SK-N-SH treated with all-trans-retinoic acid at 6 μM for 48 hours (cell line): Measurements from ENCODE around the gene COL6A2.
"Not testable (repeated sequence)": the region's sequence is repeated elsewhere in the genome, so short reads cannot be mapped to it uniquely, and the experiment has no call there.

Experiments used
- ARNTL ChIP-seq: fragments of 450-650 bp; formaldehyde crosslinking; IDR thresholded peaks from 2 replicates; pipeline ENCODE4 v1.5.0; 2020; ENCODE audit warnings: low read depth, mild to moderate bottlenecking, moderate library complexity, borderline replicate concordance
- ISL1 ChIP-seq: fragments of 250-450 bp; sonication (Bioruptor Pico); IDR thresholded peaks from 2 replicates; pipeline ENCODE4 v2.1.2; 2022; ENCODE audit warnings: mild to moderate bottlenecking, moderate library complexity
- OSR1 ChIP-seq: fragments of 250-450 bp; sonication (Bioruptor Pico); IDR thresholded peaks from 2 replicates; pipeline ENCODE4 v1.8.0; 2022; ENCODE audit warnings: moderate library complexity, mild to moderate bottlenecking, inconsistent platforms
- PPARA ChIP-seq: fragments of 250-450 bp; sonication (Bioruptor Pico); IDR thresholded peaks from 2 replicates; pipeline ENCODE4 v1.5.0; 2020; ENCODE audit warnings: mild to moderate bottlenecking, borderline replicate concordance
- SNAI2 ChIP-seq: fragments of 250-450 bp; sonication (Bioruptor Pico); IDR thresholded peaks from 2 replicates; pipeline ENCODE4 v1.5.0; 2020; ENCODE audit warnings: mild to moderate bottlenecking, moderate library complexity
- ZC3H10 ChIP-seq: fragments of 250-450 bp; sonication (Bioruptor Pico); IDR thresholded peaks from 2 replicates; pipeline ENCODE4 v1.5.1; 2021; ENCODE audit warnings: mild to moderate bottlenecking, moderate library complexity
- ZFP3 ChIP-seq: fragments of 250-450 bp; sonication (Bioruptor Pico); IDR thresholded peaks from 2 replicates; pipeline ENCODE4 v1.5.0; 2020; ENCODE audit warnings: mild to moderate bottlenecking, moderate library complexity
- ZFP30 ChIP-seq: fragments of 450-650 bp; formaldehyde crosslinking; IDR thresholded peaks from 2 replicates; pipeline ENCODE4 v1.5.0; 2022; ENCODE audit warnings: mild to moderate bottlenecking, moderate library complexity
- ZNF565 ChIP-seq: fragments of 450-650 bp; formaldehyde crosslinking; conservative IDR thresholded peaks from 2 replicates; pipeline ENCODE4 v1.5.0; 2020; ENCODE audit warnings: low read depth, mild to moderate bottlenecking, moderate library complexity
- ZNF8 ChIP-seq: fragments of 450-650 bp; formaldehyde crosslinking; IDR thresholded peaks from 2 replicates; pipeline ENCODE4 v1.5.0; 2020; ENCODE audit warnings: mild to moderate bottlenecking, moderate library complexity
- TF ChIP-seq, protein P1 (sequence below): fragments of 250-450 bp; sonication (Bioruptor Pico); IDR thresholded peaks from 2 replicates; pipeline ENCODE4 v1.5.0; 2020; ENCODE audit warnings: mild to moderate bottlenecking, moderate library complexity
- TF ChIP-seq, protein P2 (sequence below): fragments of 250-450 bp; sonication (Bioruptor Pico); IDR thresholded peaks from 2 replicates; pipeline ENCODE4 v1.5.1; 2020; ENCODE audit warnings: low read depth, mild to moderate bottlenecking, moderate library complexity
- TF ChIP-seq, protein P3 (sequence below): fragments of 250-450 bp; sonication (Bioruptor Pico); IDR thresholded peaks from 2 replicates; pipeline ENCODE4 v1.8.0; 2021; ENCODE audit warnings: low read depth, mild to moderate bottlenecking, moderate library complexity, borderline replicate concordance

DNA sequence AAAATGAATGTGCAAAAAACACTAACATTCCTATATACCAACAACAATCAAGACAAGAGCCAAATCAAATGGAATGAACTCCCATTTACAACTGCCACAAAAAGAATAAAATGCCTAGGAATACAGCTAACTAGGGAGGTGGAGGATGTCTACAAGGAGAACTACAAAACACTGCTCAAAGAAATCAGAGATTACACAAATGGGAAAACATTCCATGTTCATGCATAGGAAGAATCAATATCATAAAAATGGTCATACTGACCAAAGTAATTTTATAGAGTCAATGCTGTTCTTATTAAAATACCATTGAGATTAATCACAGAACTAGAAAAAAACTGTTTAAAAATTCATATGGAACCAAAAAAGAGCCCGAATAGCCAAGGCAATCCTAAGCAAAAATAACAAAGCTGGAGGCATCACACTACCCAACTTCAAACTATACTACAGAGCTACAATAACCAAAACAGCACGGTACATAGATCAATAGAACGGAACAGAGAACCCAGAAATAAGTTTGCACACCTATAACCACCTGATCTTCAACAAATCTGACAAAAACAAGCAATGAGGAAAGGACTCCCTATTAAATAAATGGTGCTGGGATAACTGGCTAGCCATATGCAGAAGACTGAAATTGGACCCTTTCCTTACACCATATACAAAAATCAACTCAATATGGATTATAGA is 78.7 kb downstream of the COL6A2 start:
- TF ChIP-seq, protein P1, sequence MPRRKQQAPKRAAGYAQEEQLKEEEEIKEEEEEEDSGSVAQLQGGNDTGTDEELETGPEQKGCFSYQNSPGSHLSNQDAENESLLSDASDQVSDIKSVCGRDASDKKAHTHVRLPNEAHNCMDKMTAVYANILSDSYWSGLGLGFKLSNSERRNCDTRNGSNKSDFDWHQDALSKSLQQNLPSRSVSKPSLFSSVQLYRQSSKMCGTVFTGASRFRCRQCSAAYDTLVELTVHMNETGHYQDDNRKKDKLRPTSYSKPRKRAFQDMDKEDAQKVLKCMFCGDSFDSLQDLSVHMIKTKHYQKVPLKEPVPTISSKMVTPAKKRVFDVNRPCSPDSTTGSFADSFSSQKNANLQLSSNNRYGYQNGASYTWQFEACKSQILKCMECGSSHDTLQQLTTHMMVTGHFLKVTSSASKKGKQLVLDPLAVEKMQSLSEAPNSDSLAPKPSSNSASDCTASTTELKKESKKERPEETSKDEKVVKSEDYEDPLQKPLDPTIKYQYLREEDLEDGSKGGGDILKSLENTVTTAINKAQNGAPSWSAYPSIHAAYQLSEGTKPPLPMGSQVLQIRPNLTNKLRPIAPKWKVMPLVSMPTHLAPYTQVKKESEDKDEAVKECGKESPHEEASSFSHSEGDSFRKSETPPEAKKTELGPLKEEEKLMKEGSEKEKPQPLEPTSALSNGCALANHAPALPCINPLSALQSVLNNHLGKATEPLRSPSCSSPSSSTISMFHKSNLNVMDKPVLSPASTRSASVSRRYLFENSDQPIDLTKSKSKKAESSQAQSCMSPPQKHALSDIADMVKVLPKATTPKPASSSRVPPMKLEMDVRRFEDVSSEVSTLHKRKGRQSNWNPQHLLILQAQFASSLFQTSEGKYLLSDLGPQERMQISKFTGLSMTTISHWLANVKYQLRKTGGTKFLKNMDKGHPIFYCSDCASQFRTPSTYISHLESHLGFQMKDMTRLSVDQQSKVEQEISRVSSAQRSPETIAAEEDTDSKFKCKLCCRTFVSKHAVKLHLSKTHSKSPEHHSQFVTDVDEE (CRISPR knock-in tag) = not testable (repeated sequence)
- TF ChIP-seq SNAI2 (CRISPR knock-in tag); ZC3H10; ZNF565 (CRISPR knock-in tag); ZFP3 (CRISPR knock-in tag); OSR1 (CRISPR knock-in tag); ZNF8; ARNTL (CRISPR knock-in tag); ISL1 (CRISPR knock-in tag); ZFP30 (CRISPR knock-in tag); PPARA: not testable (repeated sequence)
- TF ChIP-seq, protein P2, sequence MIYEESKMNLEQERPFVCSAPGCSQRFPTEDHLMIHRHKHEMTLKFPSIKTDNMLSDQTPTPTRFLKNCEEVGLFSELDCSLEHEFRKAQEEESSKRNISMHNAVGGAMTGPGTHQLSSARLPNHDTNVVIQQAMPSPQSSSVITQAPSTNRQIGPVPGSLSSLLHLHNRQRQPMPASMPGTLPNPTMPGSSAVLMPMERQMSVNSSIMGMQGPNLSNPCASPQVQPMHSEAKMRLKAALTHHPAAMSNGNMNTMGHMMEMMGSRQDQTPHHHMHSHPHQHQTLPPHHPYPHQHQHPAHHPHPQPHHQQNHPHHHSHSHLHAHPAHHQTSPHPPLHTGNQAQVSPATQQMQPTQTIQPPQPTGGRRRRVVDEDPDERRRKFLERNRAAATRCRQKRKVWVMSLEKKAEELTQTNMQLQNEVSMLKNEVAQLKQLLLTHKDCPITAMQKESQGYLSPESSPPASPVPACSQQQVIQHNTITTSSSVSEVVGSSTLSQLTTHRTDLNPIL = not testable (repeated sequence)
- TF ChIP-seq, protein P3, sequence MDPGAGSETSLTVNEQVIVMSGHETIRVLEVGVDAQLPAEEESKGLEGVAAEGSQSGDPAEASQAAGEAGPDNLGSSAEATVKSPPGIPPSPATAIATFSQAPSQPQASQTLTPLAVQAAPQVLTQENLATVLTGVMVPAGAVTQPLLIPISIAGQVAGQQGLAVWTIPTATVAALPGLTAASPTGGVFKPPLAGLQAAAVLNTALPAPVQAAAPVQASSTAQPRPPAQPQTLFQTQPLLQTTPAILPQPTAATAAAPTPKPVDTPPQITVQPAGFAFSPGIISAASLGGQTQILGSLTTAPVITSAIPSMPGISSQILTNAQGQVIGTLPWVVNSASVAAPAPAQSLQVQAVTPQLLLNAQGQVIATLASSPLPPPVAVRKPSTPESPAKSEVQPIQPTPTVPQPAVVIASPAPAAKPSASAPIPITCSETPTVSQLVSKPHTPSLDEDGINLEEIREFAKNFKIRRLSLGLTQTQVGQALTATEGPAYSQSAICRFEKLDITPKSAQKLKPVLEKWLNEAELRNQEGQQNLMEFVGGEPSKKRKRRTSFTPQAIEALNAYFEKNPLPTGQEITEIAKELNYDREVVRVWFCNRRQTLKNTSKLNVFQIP (CRISPR knock-in tag) = not testable (repeated sequence)
